Measurements from ENCODE around the gene SCN1B.

DNA sequence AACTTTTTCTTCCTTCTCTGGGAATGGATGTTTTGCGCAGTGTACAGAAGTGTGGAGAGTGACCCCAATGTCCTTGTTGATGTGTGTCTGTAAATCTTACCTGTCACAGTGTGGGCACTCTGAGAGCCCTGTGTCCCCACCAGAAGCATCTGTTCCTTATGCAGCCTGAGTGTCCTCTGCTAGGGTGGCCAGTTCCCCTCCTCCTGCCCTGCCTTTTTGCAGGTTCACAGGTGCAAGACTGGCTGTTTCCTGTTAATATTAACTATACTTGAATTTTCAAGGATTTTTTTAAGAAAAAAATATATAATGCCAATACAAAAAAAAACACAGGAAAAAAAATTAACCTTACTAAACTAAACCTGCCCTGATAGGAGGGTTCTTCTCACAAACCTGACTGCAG lies 42.2 kb upstream of the SCN1B start:
- TF ChIP-seq POLR2A (IDR thresholded peaks at IDR 0.05; ENCODE audit: low read depth, low read length), result no peak
- TF ChIP-seq TAF1 (IDR thresholded peaks at IDR 0.05; ENCODE audit: borderline replicate concordance, low read depth, low read length), result no peak
- no peak for TF ChIP-seq POLR2AphosphoS5 (IDR thresholded peaks at IDR 0.05; ENCODE audit: low read depth, low read length)

Data from GM12892 (cell line).